Kasumi-1 (cell line): ENCODE results near the gene RNF220.
"Not testable (repeated sequence)": the region's sequence is repeated elsewhere in the genome, so short reads cannot be mapped to it uniquely, and the experiment has no call there.

Source experiments
- DNase-seq, 2 experiments: peaks; one replicate each; lab custom pipeline; 2025; lab: John Stamatoyannopoulos, UW

RNF220 gene

GRCh38 chr1:44678626-44679025, 273.6 kb downstream of the RNF220 start:
- no peak for DNase-seq

GRCh38 chr1:44679468-44679867, 274.4 kb downstream of the RNF220 start:
- no peak for DNase-seq

- DNase-seq: no peak
Observed at GRCh38 chr1:44681905-44682882, 277.1 kb downstream of the RNF220 start.

GRCh38 chr1:44682883-44683265, 277.8 kb downstream of the RNF220 start:
- no peak for DNase-seq

- DNase-seq: peak; percentile 87 to 88
Observed at GRCh38 chr1:44684525-44684924, 279.5 kb downstream of the RNF220 start.

GRCh38 chr1:44685218-44685617, 280.2 kb downstream of the RNF220 start:
- no peak for DNase-seq

- DNase-seq: no peak
Observed at GRCh38 chr1:44685881-44686280, 280.8 kb downstream of the RNF220 start.

GRCh38 chr1:44688760-44689446, 283.8 kb downstream of the RNF220 start:
- DNase-seq: no peak

GRCh38 chr1:44689447-44689765, 284.4 kb downstream of the RNF220 start:
- DNase-seq: no peak

- no peak for DNase-seq
Observed at GRCh38 chr1:44693159-44693558, 288.1 kb downstream of the RNF220 start.

GRCh38 chr1:44693900-44694299, 288.8 kb downstream of the RNF220 start:
- no peak for DNase-seq

- DNase-seq: no peak
Observed at GRCh38 chr1:44694863-44695478, 289.9 kb downstream of the RNF220 start.

- no peak for DNase-seq
Observed at GRCh38 chr1:44695671-44696070, 290.6 kb downstream of the RNF220 start.

GRCh38 chr1:44696101-44696500, 291.0 kb downstream of the RNF220 start:
- no peak for DNase-seq

GRCh38 chr1:44696789-44697345, 291.8 kb downstream of the RNF220 start:
- DNase-seq: peak; percentile 88 to 92

- DNase-seq: peak in 1 of 2 experiments; percentile 24
Observed at GRCh38 chr1:44698138-44698537, 293.1 kb downstream of the RNF220 start.

GRCh38 chr1:44699375-44699774, 294.3 kb downstream of the RNF220 start:
- DNase-seq: not testable (repeated sequence)

GRCh38 chr1:44700573-44700972, 295.5 kb downstream of the RNF220 start:
- no peak for DNase-seq

GRCh38 chr1:44701141-44701573, 296.1 kb downstream of the RNF220 start:
- DNase-seq: no peak
